Nephron (organoid): ENCODE results near the gene KRTAP4-3.

Experiments
- H3K27ac Mint-ChIP-seq, 3 experiments: 2 replicates each; pipeline ENCODE4 v1.8.0; 2020; ENCODE audit warnings: mixed read lengths in 3 of 3, mild to moderate bottlenecking in 2 of 3, moderate library complexity in 1 of 3
- H3K27me3 Mint-ChIP-seq: 2 replicates; pipeline ENCODE4 v1.8.0; 2021; ENCODE audit warnings: low read depth, mild to moderate bottlenecking, moderate library complexity, mixed read lengths
- H3K36me3 Mint-ChIP-seq: 2 replicates; pipeline ENCODE4 v1.8.0; 2020; ENCODE audit warnings: low read depth, mixed read lengths
- H3K4me1 Mint-ChIP-seq: 2 replicates; pipeline ENCODE4 v1.8.0; 2020; ENCODE audit warnings: mixed read lengths
- H3K4me3 Mint-ChIP-seq, 3 experiments: 2 replicates each; pipeline ENCODE4 v1.8.0; 2020; ENCODE audit warnings: mild to moderate bottlenecking in 3 of 3, mixed read lengths in 3 of 3, moderate library complexity in 2 of 3
- H3K9me3 Mint-ChIP-seq: 2 replicates; pipeline ENCODE4 v1.8.0; 2020; ENCODE audit warnings: mixed read lengths
- CTCF ChIP-seq, 3 experiments: fragments of 200-600 bp; sonication (generic); IDR thresholded peaks; one replicate each; pipeline ENCODE4 v1.5.0; 2021; ENCODE audit warnings: antibody characterized with exemption in 3 of 3; ENCODE audit not compliant: unreplicated experiment in 3 of 3

The KRTAP4-3 gene

GRCh38 chr17:41168121-41168520 lies at the start of gene KRTAP4-3:
TSS of gene KRTAP4-3 (minus strand) at chr17:41168221. CDS start at chr17:41168172, 49 bp downstream.
- Mint-ChIP-seq H3K27me3 (peaks cover 4% of the 10 kb centered on the region), H3K36me3 (no peaks in the 10 kb centered on the region), H3K4me1 (no peaks in the 10 kb centered on the region), H3K27ac (no peak within 1 kb of the TSS), H3K9me3 (no peaks in the 10 kb centered on the region), H3K4me3 (no peak within 1 kb of the TSS)
- no peak for TF ChIP-seq CTCF (IDR thresholded peaks at IDR 0.05; ENCODE audit: unreplicated experiment in 3 of 3)

- no peak for TF ChIP-seq CTCF (IDR thresholded peaks at IDR 0.05; ENCODE audit: unreplicated experiment in 3 of 3)
- H3K4me3 Mint-ChIP-seq, result no peak overlapping the region
- H3K27ac Mint-ChIP-seq, result no peak overlapping the region
- peaks cover 25% of the 10 kb centered on the region for H3K27me3 Mint-ChIP-seq
- peaks cover 3% of the 10 kb centered on the region for H3K9me3 Mint-ChIP-seq
- H3K4me1 Mint-ChIP-seq, result peaks cover 6% of the 10 kb centered on the region
- no peaks in the 10 kb centered on the region for H3K36me3 Mint-ChIP-seq
These were observed 47.7 kb upstream of the KRTAP4-3 start for GRCh38 chr17:41215681-41216080.

- no peak for TF ChIP-seq CTCF (IDR thresholded peaks at IDR 0.05; ENCODE audit: unreplicated experiment in 3 of 3)
- Mint-ChIP-seq H3K4me1 (peaks cover 6% of the 10 kb centered on the region), H3K9me3 (peaks cover 10% of the 10 kb centered on the region), H3K4me3 (no peak overlapping the region), H3K36me3 (no peaks in the 10 kb centered on the region), H3K27me3 (peaks cover 20% of the 10 kb centered on the region), H3K27ac (peak overlapping the region in 1 of 3 experiments; percentile 63)
These were observed 44.6 kb upstream of the KRTAP4-3 start for GRCh38 chr17:41212524-41213169.

- H3K4me3 Mint-ChIP-seq, result no peak overlapping the region
- peaks cover 6% of the 10 kb centered on the region for H3K4me1 Mint-ChIP-seq
- no peak overlapping the region for H3K27ac Mint-ChIP-seq
- TF ChIP-seq CTCF (IDR thresholded peaks at IDR 0.05; ENCODE audit: unreplicated experiment in 3 of 3), result no peak
- H3K27me3 Mint-ChIP-seq, result peaks cover 20% of the 10 kb centered on the region
- no peaks in the 10 kb centered on the region for H3K36me3 Mint-ChIP-seq
- H3K9me3 Mint-ChIP-seq, result peaks cover 14% of the 10 kb centered on the region
These were observed 43.9 kb upstream of the KRTAP4-3 start for GRCh38 chr17:41211845-41212466.

GRCh38 chr17:41199421-41200078 lies 31.5 kb upstream of the KRTAP4-3 start:
- H3K4me3 Mint-ChIP-seq, result no peak overlapping the region
- H3K4me1 Mint-ChIP-seq, result no peaks in the 10 kb centered on the region
- no peak for TF ChIP-seq CTCF (IDR thresholded peaks at IDR 0.05; ENCODE audit: unreplicated experiment in 3 of 3)
- peaks cover 4% of the 10 kb centered on the region for H3K27me3 Mint-ChIP-seq
- H3K27ac Mint-ChIP-seq, result no peak overlapping the region
- peaks cover 10% of the 10 kb centered on the region for H3K9me3 Mint-ChIP-seq
- no peaks in the 10 kb centered on the region for H3K36me3 Mint-ChIP-seq
